PFSK-1 (cell line): ENCODE data around the gene CCL3.

Source experiments
- FOXP2 ChIP-seq: optimal IDR thresholded peaks from 2 replicates; pipeline ENCODE3; 2011; ENCODE audit warnings: borderline replicate concordance, control low read depth, inconsistent platforms; ENCODE audit not compliant: insufficient read depth; ENCODE audit errors: extremely low read length, extremely low read depth
- POLR2AphosphoS5 ChIP-seq: IDR thresholded peaks from 2 replicates; pipeline ENCODE4 v1.6.1; 2012; ENCODE audit warnings: low read depth, mild to moderate bottlenecking, control low read depth, low read length, moderate library complexity
- SIN3A ChIP-seq: IDR thresholded peaks from 2 replicates; pipeline ENCODE4 v1.6.1; 2012; ENCODE audit warnings: mild to moderate bottlenecking, low read length, moderate library complexity, borderline replicate concordance; ENCODE audit not compliant: insufficient read depth
- TAF1 ChIP-seq: IDR thresholded peaks from 2 replicates; pipeline ENCODE4 v1.6.1; 2012; ENCODE audit warnings: low read length, control low read depth, borderline replicate concordance; ENCODE audit not compliant: insufficient read depth
- TF ChIP-seq, protein P1 (sequence below), 2 experiments: IDR thresholded peaks; 2 replicates each; pipeline versions ENCODE4 v1.6.1 to v1.8.0; 2011 to 2012; ENCODE audit warnings: low read depth in 2 of 2, low read length in 2 of 2, control low read depth in 1 of 2, inconsistent platforms in 1 of 2, mild to moderate bottlenecking in 1 of 2, moderate library complexity in 1 of 2; ENCODE audit not compliant: insufficient read depth in 1 of 2

The CCL3 gene

DNA sequence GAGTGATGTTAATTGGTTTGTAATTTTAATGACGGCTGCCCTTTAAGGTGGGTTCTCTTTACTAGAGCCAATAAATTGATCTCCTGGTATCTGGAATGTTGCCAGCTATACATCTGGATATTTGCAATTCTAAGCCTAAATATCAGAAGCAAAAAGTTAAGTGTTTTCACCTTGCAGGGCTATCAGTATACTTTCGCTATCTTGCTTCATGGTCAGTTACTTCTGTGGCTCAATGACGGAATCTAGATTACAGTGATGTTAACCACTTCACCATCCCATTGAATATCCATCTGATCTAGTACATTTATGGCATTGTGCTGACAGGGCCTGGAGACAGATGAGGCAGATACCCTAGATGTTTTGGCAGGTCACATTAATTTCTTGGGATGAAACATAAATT, 42.0 kb upstream of the CCL3 start:
- TF ChIP-seq, protein P1, sequence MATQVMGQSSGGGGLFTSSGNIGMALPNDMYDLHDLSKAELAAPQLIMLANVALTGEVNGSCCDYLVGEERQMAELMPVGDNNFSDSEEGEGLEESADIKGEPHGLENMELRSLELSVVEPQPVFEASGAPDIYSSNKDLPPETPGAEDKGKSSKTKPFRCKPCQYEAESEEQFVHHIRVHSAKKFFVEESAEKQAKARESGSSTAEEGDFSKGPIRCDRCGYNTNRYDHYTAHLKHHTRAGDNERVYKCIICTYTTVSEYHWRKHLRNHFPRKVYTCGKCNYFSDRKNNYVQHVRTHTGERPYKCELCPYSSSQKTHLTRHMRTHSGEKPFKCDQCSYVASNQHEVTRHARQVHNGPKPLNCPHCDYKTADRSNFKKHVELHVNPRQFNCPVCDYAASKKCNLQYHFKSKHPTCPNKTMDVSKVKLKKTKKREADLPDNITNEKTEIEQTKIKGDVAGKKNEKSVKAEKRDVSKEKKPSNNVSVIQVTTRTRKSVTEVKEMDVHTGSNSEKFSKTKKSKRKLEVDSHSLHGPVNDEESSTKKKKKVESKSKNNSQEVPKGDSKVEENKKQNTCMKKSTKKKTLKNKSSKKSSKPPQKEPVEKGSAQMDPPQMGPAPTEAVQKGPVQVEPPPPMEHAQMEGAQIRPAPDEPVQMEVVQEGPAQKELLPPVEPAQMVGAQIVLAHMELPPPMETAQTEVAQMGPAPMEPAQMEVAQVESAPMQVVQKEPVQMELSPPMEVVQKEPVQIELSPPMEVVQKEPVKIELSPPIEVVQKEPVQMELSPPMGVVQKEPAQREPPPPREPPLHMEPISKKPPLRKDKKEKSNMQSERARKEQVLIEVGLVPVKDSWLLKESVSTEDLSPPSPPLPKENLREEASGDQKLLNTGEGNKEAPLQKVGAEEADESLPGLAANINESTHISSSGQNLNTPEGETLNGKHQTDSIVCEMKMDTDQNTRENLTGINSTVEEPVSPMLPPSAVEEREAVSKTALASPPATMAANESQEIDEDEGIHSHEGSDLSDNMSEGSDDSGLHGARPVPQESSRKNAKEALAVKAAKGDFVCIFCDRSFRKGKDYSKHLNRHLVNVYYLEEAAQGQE (IDR thresholded peaks at IDR 0.05; ENCODE audit: insufficient read depth in 1 of 2, low read depth in 2 of 2, low read length in 2 of 2), result no peak
- no peak for TF ChIP-seq FOXP2
- no peak for TF ChIP-seq TAF1
- TF ChIP-seq SIN3A, result no peak
- TF ChIP-seq POLR2AphosphoS5, result no peak

DNA sequence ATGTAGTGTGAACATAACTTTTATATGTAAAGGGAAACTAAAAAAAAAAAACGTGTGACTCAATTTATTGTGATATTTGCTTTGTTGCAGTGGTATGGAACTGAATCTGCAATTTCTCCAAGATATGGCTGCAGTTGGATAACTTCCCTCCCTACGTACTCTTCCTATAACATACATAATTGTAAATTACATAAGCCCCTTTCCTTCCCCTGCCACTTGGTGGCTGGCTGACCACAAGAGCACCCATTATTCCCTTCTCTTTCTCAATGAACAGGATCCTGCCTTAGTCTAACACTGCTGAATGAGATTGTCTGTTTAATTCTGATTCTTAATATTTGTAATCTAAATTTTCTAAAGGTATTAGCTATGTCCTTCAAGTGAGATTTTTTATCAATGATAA, 41.5 kb upstream of the CCL3 start:
- no peak for TF ChIP-seq FOXP2
- TF ChIP-seq POLR2AphosphoS5, result no peak

DNA sequence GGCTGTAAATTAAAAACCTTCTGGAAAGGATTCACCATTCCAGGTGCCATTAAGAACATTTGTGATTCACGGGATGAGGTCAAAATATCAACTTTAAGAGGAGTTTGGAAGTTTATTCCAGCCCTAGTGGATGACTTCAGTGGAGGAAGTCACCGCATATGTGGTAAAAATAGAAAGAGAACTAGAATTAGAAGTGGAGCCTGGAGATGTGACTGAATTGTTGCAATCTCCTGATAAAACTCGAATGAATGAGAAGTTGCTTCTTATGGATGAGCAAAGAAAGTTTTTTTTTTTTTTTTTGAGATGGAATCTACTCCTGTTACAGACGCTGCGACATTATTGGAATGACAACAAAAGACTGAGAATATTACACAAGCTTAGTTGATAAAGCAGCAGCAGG, 40.4 kb upstream of the CCL3 start:
- TF ChIP-seq POLR2AphosphoS5, result no peak
- TF ChIP-seq, protein P1 (IDR thresholded peaks at IDR 0.05; ENCODE audit: insufficient read depth in 1 of 2, low read depth in 2 of 2, low read length in 2 of 2), result no peak
- TF ChIP-seq FOXP2, result no peak
- TF ChIP-seq SIN3A, result no peak
- TF ChIP-seq TAF1, result no peak

GRCh38 chr17:36129616-36130015, 39.7 kb upstream of the CCL3 start:
- TF ChIP-seq SIN3A (no peak), FOXP2 (no peak), POLR2AphosphoS5 (no peak)

DNA sequence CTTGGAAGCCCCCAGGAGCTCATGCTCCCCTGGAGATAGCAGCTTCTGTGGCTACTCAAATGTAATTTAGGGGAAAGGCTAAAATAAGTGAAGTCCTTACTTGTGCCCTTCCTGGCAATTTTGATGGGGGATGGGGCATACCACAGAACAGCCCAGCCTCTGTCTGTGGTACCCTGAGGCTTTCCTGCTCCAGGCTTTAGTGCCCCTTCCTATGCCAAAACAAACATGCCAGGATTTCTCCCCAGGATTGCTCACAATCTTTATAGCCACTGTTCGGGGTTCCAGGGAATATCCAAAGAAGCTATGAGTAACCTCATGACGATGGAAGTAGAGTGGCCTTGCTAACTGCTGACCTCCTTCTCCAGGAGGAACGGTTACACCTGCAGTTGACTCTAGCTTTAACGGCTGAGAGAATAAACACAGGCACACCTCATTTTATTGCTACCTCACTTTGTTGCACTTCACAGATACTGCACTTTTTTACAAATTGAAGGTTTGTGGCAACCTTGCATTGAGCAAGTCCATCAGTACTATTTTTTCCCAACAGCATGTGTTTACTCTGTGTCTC, 38.6 kb upstream of the CCL3 start:
- no peak for TF ChIP-seq POLR2AphosphoS5
- TF ChIP-seq SIN3A, result no peak
- TF ChIP-seq, protein P1 (IDR thresholded peaks at IDR 0.05; ENCODE audit: insufficient read depth in 1 of 2, low read depth in 2 of 2, low read length in 2 of 2), result no peak
- no peak for TF ChIP-seq TAF1
- no peak for TF ChIP-seq FOXP2

DNA sequence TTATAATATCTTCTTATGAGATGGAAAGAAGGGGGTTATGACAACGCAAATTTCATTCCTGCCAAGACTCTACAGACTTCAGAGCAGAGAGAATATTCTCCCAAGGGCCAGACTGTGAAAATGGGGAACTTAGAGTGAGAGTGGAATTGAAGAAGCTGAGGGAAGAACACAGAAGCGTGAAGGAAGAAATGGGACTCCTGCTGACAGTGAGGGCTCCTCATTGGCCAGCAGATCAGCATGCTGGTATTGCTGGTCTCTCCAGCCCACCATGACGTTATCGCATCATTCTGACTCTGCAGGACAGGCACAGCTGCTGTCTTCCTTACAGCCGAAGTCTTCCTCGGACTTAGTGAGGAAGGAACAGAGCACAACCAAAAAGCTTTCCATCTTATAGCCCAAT, 38.0 kb upstream of the CCL3 start:
- TF ChIP-seq TAF1, result no peak
- no peak for TF ChIP-seq POLR2AphosphoS5
- TF ChIP-seq, protein P1 (IDR thresholded peaks at IDR 0.05; ENCODE audit: insufficient read depth in 1 of 2, low read depth in 2 of 2, low read length in 2 of 2), result no peak
- TF ChIP-seq FOXP2, result no peak
- no peak for TF ChIP-seq SIN3A
